ENCODE measurements around the gene RAB9A.

The RAB9A gene

DNA sequence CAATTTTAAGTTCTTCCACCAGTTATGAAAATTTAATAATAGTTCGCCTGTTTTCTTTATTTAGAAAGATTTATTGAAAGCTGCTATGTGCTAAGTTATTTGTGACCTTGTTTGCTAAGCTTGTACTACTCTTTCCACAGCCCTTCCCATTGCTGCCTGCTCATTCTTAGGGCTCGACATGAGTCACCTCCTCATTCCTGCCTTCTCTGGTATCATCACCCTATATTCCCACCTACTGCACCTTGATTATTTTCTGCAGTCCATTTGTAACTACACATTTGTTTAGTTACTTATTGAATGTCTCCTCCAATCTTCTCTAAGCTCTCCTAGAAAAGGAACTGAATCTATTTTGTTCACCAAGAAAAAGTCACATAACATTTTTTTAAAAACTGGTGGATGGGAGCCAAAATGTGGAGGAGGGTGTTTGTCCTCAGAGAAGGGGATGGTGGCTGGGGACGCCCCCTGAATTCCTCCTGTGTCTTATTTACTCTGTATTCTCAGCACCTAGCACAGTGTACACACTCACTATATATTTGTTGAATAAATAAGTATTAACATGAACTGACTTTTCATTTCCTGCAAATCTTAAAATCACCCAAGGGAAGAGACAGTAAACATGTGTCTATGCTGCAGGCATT is 3.7 kb upstream of the RAB9A start:
- peak; percentile 42 for DNase-seq (ENCODE audit: low read depth)
- TF ChIP-seq, protein P1, sequence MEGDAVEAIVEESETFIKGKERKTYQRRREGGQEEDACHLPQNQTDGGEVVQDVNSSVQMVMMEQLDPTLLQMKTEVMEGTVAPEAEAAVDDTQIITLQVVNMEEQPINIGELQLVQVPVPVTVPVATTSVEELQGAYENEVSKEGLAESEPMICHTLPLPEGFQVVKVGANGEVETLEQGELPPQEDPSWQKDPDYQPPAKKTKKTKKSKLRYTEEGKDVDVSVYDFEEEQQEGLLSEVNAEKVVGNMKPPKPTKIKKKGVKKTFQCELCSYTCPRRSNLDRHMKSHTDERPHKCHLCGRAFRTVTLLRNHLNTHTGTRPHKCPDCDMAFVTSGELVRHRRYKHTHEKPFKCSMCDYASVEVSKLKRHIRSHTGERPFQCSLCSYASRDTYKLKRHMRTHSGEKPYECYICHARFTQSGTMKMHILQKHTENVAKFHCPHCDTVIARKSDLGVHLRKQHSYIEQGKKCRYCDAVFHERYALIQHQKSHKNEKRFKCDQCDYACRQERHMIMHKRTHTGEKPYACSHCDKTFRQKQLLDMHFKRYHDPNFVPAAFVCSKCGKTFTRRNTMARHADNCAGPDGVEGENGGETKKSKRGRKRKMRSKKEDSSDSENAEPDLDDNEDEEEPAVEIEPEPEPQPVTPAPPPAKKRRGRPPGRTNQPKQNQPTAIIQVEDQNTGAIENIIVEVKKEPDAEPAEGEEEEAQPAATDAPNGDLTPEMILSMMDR (conservative IDR thresholded peaks at IDR 0.05; ENCODE audit: control insufficient read depth, insufficient read depth, low read depth, low read length), result no peak
- no peak overlapping the region for H3K4me3 ChIP-seq (ENCODE audit: control insufficient read depth, low read depth, low read length)

DNA sequence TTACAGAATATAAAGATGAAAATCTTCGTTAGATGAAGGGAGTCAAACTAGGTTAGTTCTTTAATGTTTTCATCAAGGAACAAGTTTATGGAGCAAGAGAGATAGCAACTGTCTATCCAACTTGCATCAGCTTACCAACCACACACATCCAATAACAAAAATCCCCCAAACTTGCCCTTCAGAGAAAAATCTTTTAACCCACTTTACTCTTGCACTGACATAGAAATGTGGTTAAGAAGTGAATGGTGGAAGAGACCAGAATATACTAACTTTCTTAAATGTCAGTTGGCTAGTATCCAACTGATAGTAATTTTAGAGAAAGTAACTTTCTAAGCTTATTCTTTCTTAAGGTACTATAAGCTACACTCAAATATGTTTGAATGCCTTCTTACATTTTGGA is 1.7 kb upstream of the RAB9A start:
- no peak for DNase-seq (ENCODE audit: low read depth)
- H3K4me3 ChIP-seq (ENCODE audit: control insufficient read depth, low read depth, low read length), result no peak overlapping the region
- TF ChIP-seq, protein P1 (conservative IDR thresholded peaks at IDR 0.05; ENCODE audit: control insufficient read depth, insufficient read depth, low read depth, low read length), result no peak

DNA sequence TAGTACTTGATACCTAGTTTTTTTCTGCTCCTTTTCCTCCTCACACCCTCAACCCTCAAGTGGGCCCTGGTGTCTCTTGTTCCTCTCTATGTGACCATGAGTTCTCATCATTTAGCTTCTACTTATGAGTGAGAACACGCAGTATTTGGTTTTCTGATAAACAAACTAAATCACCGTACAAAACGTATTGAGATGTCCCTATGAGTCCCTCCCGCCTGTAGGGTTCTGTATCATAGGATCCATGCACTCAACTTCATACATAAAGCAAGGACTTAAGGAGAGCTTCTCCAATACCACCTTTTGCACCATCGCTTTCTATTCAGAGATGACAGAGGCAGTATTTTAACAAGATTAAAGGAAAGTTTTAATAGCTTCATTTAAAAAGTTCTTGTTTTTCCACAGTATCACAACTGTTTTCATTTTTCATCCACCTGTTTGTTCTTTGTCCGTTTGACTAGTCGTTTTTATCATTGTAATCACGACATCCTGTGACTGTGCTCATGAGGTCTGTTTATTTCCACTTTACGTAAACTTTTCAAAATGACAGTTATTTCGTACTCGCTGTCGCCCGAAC is 457 bp upstream of the RAB9A start:
- DNase-seq (ENCODE audit: low read depth), result no peak
- peak overlapping the region; percentile 74 for H3K4me3 ChIP-seq (ENCODE audit: control insufficient read depth, low read depth, low read length)
- TF ChIP-seq, protein P1 (conservative IDR thresholded peaks at IDR 0.05; ENCODE audit: control insufficient read depth, insufficient read depth, low read depth, low read length), result no peak

DNA sequence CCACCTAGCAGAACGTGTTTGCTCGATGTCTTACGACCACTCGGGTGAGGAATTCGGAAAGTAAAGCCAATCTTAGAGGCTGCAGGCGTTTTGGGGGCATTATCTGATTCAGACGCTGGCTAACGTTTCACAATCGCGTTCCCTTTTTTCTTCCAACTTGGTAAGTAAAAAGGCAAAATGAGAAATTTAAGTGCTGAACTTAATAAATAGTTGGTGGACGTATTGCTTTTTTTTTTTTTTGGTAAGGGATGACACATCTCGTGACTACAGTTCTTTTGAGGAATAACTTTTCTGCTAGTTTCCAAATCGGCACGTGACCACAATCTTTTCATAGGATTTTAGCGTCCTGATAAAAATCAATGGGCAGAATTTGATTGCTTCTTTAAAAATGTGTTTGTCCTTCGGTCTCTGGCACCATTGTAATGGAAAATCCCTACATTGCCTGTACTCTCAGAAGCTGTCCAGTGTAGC is 848 bp downstream of the RAB9A start:
- TF ChIP-seq, protein P1 (conservative IDR thresholded peaks at IDR 0.05; ENCODE audit: control insufficient read depth, insufficient read depth, low read depth, low read length), result no peak
- H3K4me3 ChIP-seq (ENCODE audit: control insufficient read depth, low read depth, low read length), result peak overlapping the region; percentile 74
- DNase-seq (ENCODE audit: low read depth), result peak; percentile 50

DNA sequence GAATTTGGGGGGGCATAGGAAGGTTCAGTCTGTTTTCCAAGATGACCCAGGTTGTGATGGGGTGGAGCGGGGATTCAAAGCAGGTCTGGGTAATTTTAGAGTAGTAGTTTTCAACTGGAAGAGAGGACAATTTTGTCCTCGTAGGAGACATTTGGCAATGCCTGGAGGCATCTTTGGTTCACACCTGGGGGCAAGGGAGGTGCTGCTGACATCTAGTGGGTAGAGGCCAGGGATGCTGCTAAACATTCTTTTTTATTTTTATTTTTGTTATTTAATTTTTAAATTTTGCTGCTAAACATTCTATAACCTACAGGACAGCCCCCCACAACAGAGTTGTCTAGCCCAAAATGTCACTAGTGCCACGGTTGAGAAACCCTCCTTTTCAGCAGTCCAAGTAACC is 1.9 kb downstream of the RAB9A start:
- DNase-seq (ENCODE audit: low read depth), result peak; percentile 21
- peak overlapping the region; percentile 74 for H3K4me3 ChIP-seq (ENCODE audit: control insufficient read depth, low read depth, low read length)
- TF ChIP-seq, protein P1 (conservative IDR thresholded peaks at IDR 0.05; ENCODE audit: control insufficient read depth, insufficient read depth, low read depth, low read length), result peak; percentile 30

DNA sequence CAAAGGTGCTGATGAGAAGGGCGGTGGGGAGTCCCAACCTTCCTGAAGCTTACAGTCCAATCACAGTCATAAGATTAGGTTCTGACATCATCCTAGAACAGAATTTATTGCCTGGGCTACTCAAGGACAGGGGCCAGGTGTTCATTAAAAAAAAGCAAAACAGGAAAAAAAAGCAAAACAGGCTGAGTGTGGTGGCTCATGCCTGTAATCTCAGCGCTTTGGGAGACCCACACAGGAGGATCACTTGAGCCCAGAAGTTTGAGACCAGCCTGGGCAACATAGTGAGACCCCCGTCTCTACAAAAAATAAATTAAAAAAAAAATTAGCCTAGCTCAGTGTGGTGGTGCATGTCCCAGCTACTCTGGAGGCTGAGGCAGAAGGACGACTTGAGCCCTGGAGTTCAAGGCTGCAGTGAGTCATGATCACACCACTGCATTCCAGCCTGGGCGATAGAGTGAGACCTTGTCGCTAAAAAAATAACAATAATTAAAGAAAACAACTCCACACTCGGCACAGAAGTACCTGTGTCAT is 3.0 kb downstream of the RAB9A start:
- TF ChIP-seq, protein P1 (conservative IDR thresholded peaks at IDR 0.05; ENCODE audit: control insufficient read depth, insufficient read depth, low read depth, low read length), result no peak
- peak; percentile 33 for DNase-seq (ENCODE audit: low read depth)
- no peak overlapping the region for H3K4me3 ChIP-seq (ENCODE audit: control insufficient read depth, low read depth, low read length)

Data from fibroblast of mammary gland (primary cell).